ENCODE measurements around the gene LRRC71.

LRRC71 gene

GRCh38 chr1:156920233-156921052 lies at the start of gene LRRC71:
Gene LRRC71 (plus strand): TSS chr1:156920632. CDS start chr1:156920804, 172 bp downstream.
- DNase-seq (ENCODE audit: low read depth): no peak

- DNase-seq (ENCODE audit: low read depth): no peak
Measured at GRCh38 chr1:156873659-156874058, 46.8 kb upstream of the LRRC71 start.

- no peak for DNase-seq (ENCODE audit: low read depth)
Measured at GRCh38 chr1:156874142-156874541, 46.3 kb upstream of the LRRC71 start.

- no peak for DNase-seq (ENCODE audit: low read depth)
Measured at GRCh38 chr1:156874572-156875340, 45.7 kb upstream of the LRRC71 start.

- DNase-seq (ENCODE audit: low read depth): no peak
Measured at GRCh38 chr1:156875341-156875615, 45.2 kb upstream of the LRRC71 start.

- DNase-seq (ENCODE audit: low read depth): no peak
Measured at GRCh38 chr1:156876281-156876680, 44.2 kb upstream of the LRRC71 start.

GRCh38 chr1:156877433-156878170 lies 42.8 kb upstream of the LRRC71 start:
- no peak for DNase-seq (ENCODE audit: low read depth)

GRCh38 chr1:156879876-156880275 lies 40.6 kb upstream of the LRRC71 start:
- no peak for DNase-seq (ENCODE audit: low read depth)

- DNase-seq (ENCODE audit: low read depth): no peak
Measured at GRCh38 chr1:156880473-156880872, 40.0 kb upstream of the LRRC71 start.

- no peak for DNase-seq (ENCODE audit: low read depth)
Measured at GRCh38 chr1:156881101-156881500, 39.3 kb upstream of the LRRC71 start.

GRCh38 chr1:156881663-156882062 lies 38.8 kb upstream of the LRRC71 start:
- no peak for DNase-seq (ENCODE audit: low read depth)

- DNase-seq (ENCODE audit: low read depth): no peak
Measured at GRCh38 chr1:156882543-156882942, 37.9 kb upstream of the LRRC71 start.

- no peak for DNase-seq (ENCODE audit: low read depth)
Measured at GRCh38 chr1:156883919-156884318, 36.5 kb upstream of the LRRC71 start.

- DNase-seq (ENCODE audit: low read depth): no peak
Measured at GRCh38 chr1:156884560-156885184, 35.8 kb upstream of the LRRC71 start.

- no peak for DNase-seq (ENCODE audit: low read depth)
Measured at GRCh38 chr1:156885314-156885713, 35.1 kb upstream of the LRRC71 start.

- DNase-seq (ENCODE audit: low read depth): no peak
Measured at GRCh38 chr1:156885880-156886355, 34.5 kb upstream of the LRRC71 start.

- no peak for DNase-seq (ENCODE audit: low read depth)
Measured at GRCh38 chr1:156886583-156887281, 33.7 kb upstream of the LRRC71 start.

GRCh38 chr1:156887317-156887716 lies 33.1 kb upstream of the LRRC71 start:
- DNase-seq (ENCODE audit: low read depth): no peak

GRCh38 chr1:156887734-156888133 lies 32.7 kb upstream of the LRRC71 start:
- no peak for DNase-seq (ENCODE audit: low read depth)

- DNase-seq (ENCODE audit: low read depth): peak; percentile 50
Measured at GRCh38 chr1:156889802-156890580, 30.4 kb upstream of the LRRC71 start.

All from HS-5 (cell line).